Measurements from ENCODE around the gene FOXP1. TPM values are rescaled to one million over a fixed set of nuclear protein-coding genes. Genes with fewer than 3 reads are reported as not detected.

The FOXP1 gene
- total RNA-seq, 4 donors from 2014 or later: 49.8 to 157 (median 71.9) TPM

- 45% methylated on average over 9 of the region's 9 CpGs for WGBS
- H3K4me3 ChIP-seq: no peak overlapping the region
- peak in 1 of 2 donors; percentile 73 for DNase-seq (ENCODE audit: low spot score in 2 of 2)
- H3K36me3 ChIP-seq: no peaks in the 10 kb centered on the region
- H3K9me3 ChIP-seq: no peaks in the 10 kb centered on the region
- TF ChIP-seq POLR2A (IDR thresholded peaks at IDR 0.05): no peak
- TF ChIP-seq, protein P1, sequence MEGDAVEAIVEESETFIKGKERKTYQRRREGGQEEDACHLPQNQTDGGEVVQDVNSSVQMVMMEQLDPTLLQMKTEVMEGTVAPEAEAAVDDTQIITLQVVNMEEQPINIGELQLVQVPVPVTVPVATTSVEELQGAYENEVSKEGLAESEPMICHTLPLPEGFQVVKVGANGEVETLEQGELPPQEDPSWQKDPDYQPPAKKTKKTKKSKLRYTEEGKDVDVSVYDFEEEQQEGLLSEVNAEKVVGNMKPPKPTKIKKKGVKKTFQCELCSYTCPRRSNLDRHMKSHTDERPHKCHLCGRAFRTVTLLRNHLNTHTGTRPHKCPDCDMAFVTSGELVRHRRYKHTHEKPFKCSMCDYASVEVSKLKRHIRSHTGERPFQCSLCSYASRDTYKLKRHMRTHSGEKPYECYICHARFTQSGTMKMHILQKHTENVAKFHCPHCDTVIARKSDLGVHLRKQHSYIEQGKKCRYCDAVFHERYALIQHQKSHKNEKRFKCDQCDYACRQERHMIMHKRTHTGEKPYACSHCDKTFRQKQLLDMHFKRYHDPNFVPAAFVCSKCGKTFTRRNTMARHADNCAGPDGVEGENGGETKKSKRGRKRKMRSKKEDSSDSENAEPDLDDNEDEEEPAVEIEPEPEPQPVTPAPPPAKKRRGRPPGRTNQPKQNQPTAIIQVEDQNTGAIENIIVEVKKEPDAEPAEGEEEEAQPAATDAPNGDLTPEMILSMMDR (IDR thresholded peaks at IDR 0.05): no peak
- TF ChIP-seq EP300 (IDR thresholded peaks at IDR 0.05): no peak
- no peak for TF ChIP-seq POLR2AphosphoS5 (IDR thresholded peaks at IDR 0.05)
- peaks cover 39% of the 10 kb centered on the region for H3K4me1 ChIP-seq
- H3K27me3 ChIP-seq: no peaks in the 10 kb centered on the region
- peak overlapping the region; percentile 23 for H3K27ac ChIP-seq
Observed at GRCh38 chr3:71103430-71103921, 480.1 kb downstream of the FOXP1 start.

DNA sequence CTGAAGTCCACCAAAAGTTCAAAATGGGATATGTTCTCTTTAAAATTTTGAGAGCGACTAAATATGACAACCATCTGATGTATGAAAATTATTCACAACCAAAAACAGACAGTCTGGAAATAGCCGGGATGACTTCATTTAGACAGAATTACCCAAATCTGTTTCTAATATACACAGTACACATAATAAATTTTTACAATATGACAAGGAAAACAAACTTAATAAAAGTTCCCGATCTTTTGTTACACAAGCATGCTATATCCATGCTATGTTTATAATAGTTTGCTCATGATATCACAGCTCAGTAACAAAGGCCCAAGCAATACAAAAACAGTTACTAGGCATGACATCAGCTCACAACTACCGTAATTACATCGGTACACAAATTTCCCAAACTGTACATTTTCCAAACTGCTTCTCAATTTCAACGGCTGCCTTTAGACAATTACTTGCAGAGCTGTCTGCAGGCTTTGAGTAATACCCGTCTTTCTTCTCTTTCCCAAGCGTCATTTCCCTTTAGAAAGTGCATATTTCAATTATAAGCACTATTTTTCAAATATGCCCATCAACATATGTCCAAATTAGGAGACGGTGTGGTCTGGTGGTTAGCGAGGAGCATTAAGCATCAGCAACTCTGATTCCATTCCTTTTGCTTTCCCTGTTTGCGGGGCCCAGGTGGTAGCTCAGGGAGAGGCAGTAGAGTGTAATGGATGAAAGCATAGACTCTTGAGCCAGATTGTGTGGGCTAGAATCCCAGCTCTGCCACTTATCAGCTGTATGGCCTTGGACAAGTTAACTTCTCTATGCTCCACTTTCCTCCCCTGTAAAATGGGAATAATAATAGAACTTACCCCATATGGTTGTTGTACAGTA, 481.2 kb downstream of the FOXP1 start:
- H3K9me3 ChIP-seq: no peaks in the 10 kb centered on the region
- no peaks in the 10 kb centered on the region for H3K27me3 ChIP-seq
- peak overlapping the region; percentile 70 for H3K27ac ChIP-seq
- DNase-seq (ENCODE audit: low spot score in 2 of 2): no peak
- H3K4me3 ChIP-seq: no peak overlapping the region
- no peak for TF ChIP-seq POLR2AphosphoS5 (IDR thresholded peaks at IDR 0.05)
- TF ChIP-seq POLR2A (IDR thresholded peaks at IDR 0.05): no peak
- peak; percentile 22 for TF ChIP-seq EP300 (IDR thresholded peaks at IDR 0.05)
- peaks cover 28% of the 10 kb centered on the region for H3K4me1 ChIP-seq
- 60% methylated on average over 11 of the region's 11 CpGs for WGBS
- no peaks in the 10 kb centered on the region for H3K36me3 ChIP-seq

GRCh38 chr3:71101626-71102025, 481.9 kb downstream of the FOXP1 start:
- Histone ChIP-seq H3K4me1 (peaks cover 28% of the 10 kb centered on the region), H3K27ac (peak overlapping the region; percentile 70), H3K4me3 (no peak overlapping the region), H3K9me3 (no peaks in the 10 kb centered on the region), H3K27me3 (no peaks in the 10 kb centered on the region), H3K36me3 (no peaks in the 10 kb centered on the region)
- no peak for TF ChIP-seq POLR2AphosphoS5 (IDR thresholded peaks at IDR 0.05)
- DNase-seq (ENCODE audit: low spot score in 2 of 2): no peak
- WGBS: 54% methylated on average over 5 of the region's 5 CpGs

- WGBS: 75% methylated on average over 3 of the region's 3 CpGs
- no peak overlapping the region for H3K4me3 ChIP-seq
- TF ChIP-seq, protein P1 (IDR thresholded peaks at IDR 0.05): no peak
- TF ChIP-seq POLR2AphosphoS5 (IDR thresholded peaks at IDR 0.05) (no peak), POLR2A (IDR thresholded peaks at IDR 0.05) (no peak), EP300 (IDR thresholded peaks at IDR 0.05) (no peak)
- no peaks in the 10 kb centered on the region for H3K36me3 ChIP-seq
- H3K27me3 ChIP-seq: no peaks in the 10 kb centered on the region
- DNase-seq (ENCODE audit: low spot score in 2 of 2): no peak
- H3K4me1 ChIP-seq: peaks cover 28% of the 10 kb centered on the region
- no peaks in the 10 kb centered on the region for H3K9me3 ChIP-seq
- peak overlapping the region; percentile 20 for H3K27ac ChIP-seq
Observed at GRCh38 chr3:71101014-71101413, 482.5 kb downstream of the FOXP1 start.

- H3K9me3 ChIP-seq: no peaks in the 10 kb centered on the region
- no peaks in the 10 kb centered on the region for H3K27me3 ChIP-seq
- H3K36me3 ChIP-seq: no peaks in the 10 kb centered on the region
- TF ChIP-seq, protein P1 (IDR thresholded peaks at IDR 0.05): no peak
- TF ChIP-seq POLR2A (IDR thresholded peaks at IDR 0.05) (no peak), EP300 (IDR thresholded peaks at IDR 0.05) (no peak), POLR2AphosphoS5 (IDR thresholded peaks at IDR 0.05) (no peak)
- peaks cover 33% of the 10 kb centered on the region for H3K4me1 ChIP-seq
- H3K27ac ChIP-seq: no peak overlapping the region
- 72% methylated on average over 6 of the region's 6 CpGs for WGBS
- no peak overlapping the region for H3K4me3 ChIP-seq
- DNase-seq (ENCODE audit: low spot score in 2 of 2): no peak
Observed at GRCh38 chr3:71099997-71100719, 483.4 kb downstream of the FOXP1 start.

- H3K4me3 ChIP-seq: no peak overlapping the region
- H3K4me1 ChIP-seq: peaks cover 17% of the 10 kb centered on the region
- no peaks in the 10 kb centered on the region for H3K36me3 ChIP-seq
- no peaks in the 10 kb centered on the region for H3K9me3 ChIP-seq
- 92% methylated on average over 5 of the region's 5 CpGs for WGBS
- DNase-seq (ENCODE audit: low spot score in 2 of 2): no peak
- TF ChIP-seq, protein P1 (IDR thresholded peaks at IDR 0.05): no peak
- no peak for TF ChIP-seq POLR2A (IDR thresholded peaks at IDR 0.05)
- no peak for TF ChIP-seq POLR2AphosphoS5 (IDR thresholded peaks at IDR 0.05)
- no peak for TF ChIP-seq EP300 (IDR thresholded peaks at IDR 0.05)
- H3K27ac ChIP-seq: no peak overlapping the region
- H3K27me3 ChIP-seq: no peaks in the 10 kb centered on the region
Observed at GRCh38 chr3:71097557-71097956, 486.0 kb downstream of the FOXP1 start.
